ENCODE data around the gene TRPV3. TPM values are rescaled to one million over a fixed set of nuclear protein-coding genes. Genes with fewer than 3 reads are reported as not detected.
A peak's percentile ranks its signal among the peaks of the same experiment; 100 is the strongest.
"Not testable (repeated sequence)": the region's sequence is repeated elsewhere in the genome, so short reads cannot be mapped to it uniquely, and the experiment has no call there.

TRPV3 gene
- total RNA-seq, 4 donors from 2014 or later, result 21.8 to 33.2 (median 25.1) TPM

DNA sequence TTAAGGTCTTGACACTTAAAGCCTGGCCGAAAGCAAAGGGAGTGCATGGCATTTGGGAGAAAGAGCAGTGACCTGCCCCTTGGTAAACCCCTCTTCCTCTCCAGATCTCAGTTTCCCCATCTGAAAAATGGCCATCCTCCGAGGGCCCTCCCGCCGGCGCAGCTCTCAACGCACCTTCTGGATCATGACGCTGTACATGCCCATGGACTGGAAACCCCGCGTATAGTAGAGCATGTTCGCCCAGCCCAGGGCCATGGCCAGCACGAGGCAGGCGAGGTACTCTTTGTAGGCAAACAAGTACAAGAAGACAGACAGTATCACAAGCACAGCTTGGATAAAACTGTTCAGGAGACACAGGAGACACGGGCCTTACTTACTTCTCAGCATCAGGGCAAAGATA, 33.6 kb downstream of the TRPV3 start:
- intact Hi-C loops (cut with DNase I; ENCODE audit: low total_unique reads), result no loop called here
- 93 to 94% methylated on average over 13 of the region's 13 CpGs for WGBS, 2 donors
- no peak for DNase-seq (ENCODE audit: low spot score in 2 of 2)
- H3K4me3 ChIP-seq (ENCODE audit: low read depth, poor library complexity, severe bottlenecking), result no peak overlapping the region
- TF ChIP-seq, protein P1, sequence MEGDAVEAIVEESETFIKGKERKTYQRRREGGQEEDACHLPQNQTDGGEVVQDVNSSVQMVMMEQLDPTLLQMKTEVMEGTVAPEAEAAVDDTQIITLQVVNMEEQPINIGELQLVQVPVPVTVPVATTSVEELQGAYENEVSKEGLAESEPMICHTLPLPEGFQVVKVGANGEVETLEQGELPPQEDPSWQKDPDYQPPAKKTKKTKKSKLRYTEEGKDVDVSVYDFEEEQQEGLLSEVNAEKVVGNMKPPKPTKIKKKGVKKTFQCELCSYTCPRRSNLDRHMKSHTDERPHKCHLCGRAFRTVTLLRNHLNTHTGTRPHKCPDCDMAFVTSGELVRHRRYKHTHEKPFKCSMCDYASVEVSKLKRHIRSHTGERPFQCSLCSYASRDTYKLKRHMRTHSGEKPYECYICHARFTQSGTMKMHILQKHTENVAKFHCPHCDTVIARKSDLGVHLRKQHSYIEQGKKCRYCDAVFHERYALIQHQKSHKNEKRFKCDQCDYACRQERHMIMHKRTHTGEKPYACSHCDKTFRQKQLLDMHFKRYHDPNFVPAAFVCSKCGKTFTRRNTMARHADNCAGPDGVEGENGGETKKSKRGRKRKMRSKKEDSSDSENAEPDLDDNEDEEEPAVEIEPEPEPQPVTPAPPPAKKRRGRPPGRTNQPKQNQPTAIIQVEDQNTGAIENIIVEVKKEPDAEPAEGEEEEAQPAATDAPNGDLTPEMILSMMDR (IDR thresholded peaks at IDR 0.05), result no peak
- TF ChIP-seq POLR2A (IDR thresholded peaks at IDR 0.05), result no peak

DNA sequence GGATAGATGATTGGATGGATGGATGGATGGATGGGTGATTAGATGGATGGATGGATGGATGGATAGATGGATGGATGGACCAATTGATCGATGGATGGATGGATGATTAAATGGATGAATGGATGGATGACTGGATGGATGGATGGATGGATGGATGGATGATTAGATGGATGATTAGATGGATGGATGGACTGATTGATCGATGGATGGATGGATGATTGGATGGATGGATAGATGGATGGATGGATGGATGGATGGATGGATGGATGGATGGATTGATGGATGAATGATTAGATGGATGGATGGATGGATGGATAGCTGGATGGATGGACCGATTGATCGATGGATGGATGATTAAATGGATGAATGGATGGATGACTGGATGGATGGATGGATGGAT, 38.1 kb downstream of the TRPV3 start:
- intact Hi-C loops (cut with DNase I; ENCODE audit: low total_unique reads); DNase-seq (ENCODE audit: low spot score in 2 of 2); H3K4me3 ChIP-seq (ENCODE audit: low read depth, poor library complexity, severe bottlenecking): not testable (repeated sequence)
- 86 to 89% methylated on average over 4 of the region's 4 CpGs for WGBS, 2 donors

DNA sequence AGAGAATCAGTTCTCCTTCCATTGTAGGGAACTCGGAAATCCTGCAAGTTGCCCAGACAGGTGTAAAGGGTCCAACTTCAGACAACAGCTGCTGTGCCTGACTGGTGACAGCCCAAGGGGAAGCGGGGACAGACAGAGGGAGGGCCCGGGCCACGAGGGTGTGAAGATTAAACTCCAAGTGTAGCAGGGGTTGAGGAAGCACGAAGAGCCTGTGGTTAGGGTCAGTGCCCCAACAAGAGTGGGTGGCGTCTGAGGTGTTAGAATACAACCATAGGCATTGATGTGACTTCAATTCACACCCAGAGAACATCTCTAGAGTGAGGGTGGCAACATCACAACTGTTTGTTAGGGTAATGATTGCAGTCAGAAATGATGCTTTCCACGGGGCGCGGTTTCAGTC, 42.7 kb downstream of the TRPV3 start:
- TF ChIP-seq POLR2A (IDR thresholded peaks at IDR 0.05), result no peak
- TF ChIP-seq, protein P1 (IDR thresholded peaks at IDR 0.05), result no peak
- no peak for DNase-seq (ENCODE audit: low spot score in 2 of 2)
- 73 to 80% methylated on average over 9 of the region's 9 CpGs for WGBS, 2 donors
- intact Hi-C loops (cut with DNase I; ENCODE audit: low total_unique reads), result no loop called here
- no peak overlapping the region for H3K4me3 ChIP-seq (ENCODE audit: low read depth, poor library complexity, severe bottlenecking)

DNA sequence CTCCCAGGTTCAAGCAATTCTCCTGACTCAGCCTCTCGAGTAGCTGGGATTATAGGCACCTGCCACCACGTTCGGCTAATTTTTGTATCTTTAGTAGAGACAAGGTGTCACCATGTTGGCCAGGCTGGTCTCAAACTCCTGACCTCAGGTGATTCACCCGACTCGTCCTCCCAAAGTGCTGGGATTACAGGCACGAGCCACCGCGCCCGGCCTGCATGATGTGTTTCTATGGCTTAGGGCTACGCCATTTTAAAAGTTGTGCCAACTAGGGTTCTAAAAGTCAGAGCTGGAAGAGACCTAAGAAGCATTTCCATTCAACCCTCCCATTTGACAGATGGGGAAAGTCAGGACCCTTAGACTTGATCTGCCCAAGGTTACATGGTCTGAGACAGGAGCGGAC, 43.4 kb downstream of the TRPV3 start:
- 94 to 97% methylated on average over 11 of the region's 11 CpGs for WGBS, 2 donors
- H3K4me3 ChIP-seq (ENCODE audit: low read depth, poor library complexity, severe bottlenecking); intact Hi-C loops (cut with DNase I; ENCODE audit: low total_unique reads): not testable (repeated sequence)
- peak in 1 of 2 donors; percentile 54 for DNase-seq (ENCODE audit: low spot score in 2 of 2)

DNA sequence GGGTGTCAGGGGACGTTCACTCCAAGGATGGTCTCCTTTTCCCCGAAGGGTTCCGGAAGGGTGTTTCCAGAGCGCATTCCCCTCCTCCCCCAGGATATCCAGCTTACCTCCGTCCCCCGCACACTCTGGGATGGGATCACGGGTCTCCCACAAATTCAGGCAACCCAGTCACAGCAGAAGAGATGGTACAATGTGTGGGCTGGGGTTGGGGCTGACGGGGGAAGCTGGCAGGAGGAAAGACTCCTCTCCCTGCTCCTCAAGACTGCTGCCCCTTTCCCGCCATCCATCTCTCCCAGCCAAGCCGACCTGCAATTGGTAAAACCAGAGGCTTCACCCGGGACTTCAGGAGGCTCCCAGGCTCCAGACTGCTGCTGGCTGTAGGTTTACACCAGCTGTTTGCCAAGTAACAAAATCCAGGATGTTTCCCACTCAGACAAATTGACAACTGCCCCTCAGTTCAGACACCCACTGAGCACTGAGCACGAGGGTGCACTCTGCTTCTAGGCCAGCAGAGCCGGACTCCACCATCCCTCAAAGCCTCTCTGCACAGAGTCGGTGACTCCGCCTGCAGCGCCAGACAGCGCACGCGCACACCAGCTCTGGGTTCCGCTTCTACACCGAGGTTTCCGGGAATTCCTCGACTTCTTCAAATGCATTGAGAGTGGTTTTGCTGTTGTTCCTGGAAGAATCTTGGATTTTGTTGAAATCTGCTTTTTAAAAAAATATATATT, 44.1 kb downstream of the TRPV3 start:
- intact Hi-C loops (cut with DNase I; ENCODE audit: low total_unique reads), result no loop called here
- TF ChIP-seq, protein P1 (IDR thresholded peaks at IDR 0.05), result no peak
- H3K4me3 ChIP-seq (ENCODE audit: low read depth, poor library complexity, severe bottlenecking), result no peak overlapping the region
- DNase-seq (ENCODE audit: low spot score in 2 of 2), result peak in 1 of 2 donors; percentile 63
- WGBS, 2 donors, result 86 to 88% methylated on average over 23 of the region's 23 CpGs

DNA sequence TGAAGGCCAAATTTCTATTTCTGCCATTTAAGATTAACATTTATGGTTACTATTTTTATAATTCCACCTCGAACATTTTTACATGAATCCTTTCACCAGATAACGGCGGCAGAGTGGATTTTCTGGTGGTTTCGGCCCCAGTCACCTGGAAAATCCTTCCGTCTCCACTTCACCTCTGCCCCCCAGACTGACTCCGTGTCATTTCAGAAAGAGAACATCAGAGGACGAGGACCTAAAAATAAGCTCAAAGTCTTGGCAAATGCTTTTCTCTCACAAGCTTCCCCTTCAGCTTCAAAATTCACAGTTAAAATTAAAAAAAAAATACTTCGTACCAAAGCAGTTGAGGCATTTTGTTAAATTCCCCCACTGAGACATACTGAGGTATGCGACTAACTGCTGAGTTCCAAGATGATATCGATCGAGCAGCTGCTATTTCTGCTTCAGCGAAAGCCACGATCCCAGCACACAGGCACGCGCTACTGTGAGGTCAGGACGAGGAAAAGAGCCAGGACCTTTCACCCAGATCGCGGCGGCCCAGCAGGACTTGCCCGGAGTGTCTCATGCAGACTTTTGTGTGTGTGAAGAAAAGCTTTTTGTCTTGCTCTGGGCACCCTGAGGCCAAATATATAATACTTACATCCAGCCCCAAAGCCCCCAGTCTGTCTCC, 45.0 kb downstream of the TRPV3 start:
- DNase-seq (ENCODE audit: low spot score in 2 of 2), result peak; percentile 47 to 93
- 46% methylated on average over 20 of the region's 20 CpGs for WGBS, 2 donors
- H3K4me3 ChIP-seq (ENCODE audit: low read depth, poor library complexity, severe bottlenecking), result no peak overlapping the region
- TF ChIP-seq, protein P1 (IDR thresholded peaks at IDR 0.05), result no peak
- TF ChIP-seq POLR2A (IDR thresholded peaks at IDR 0.05), result no peak
- intact Hi-C loops (cut with DNase I; ENCODE audit: low total_unique reads), result no loop called here

Measured in lower leg skin (tissue), 4 donors.